Measurements from ENCODE around the gene ROR2.

The ROR2 gene

DNA sequence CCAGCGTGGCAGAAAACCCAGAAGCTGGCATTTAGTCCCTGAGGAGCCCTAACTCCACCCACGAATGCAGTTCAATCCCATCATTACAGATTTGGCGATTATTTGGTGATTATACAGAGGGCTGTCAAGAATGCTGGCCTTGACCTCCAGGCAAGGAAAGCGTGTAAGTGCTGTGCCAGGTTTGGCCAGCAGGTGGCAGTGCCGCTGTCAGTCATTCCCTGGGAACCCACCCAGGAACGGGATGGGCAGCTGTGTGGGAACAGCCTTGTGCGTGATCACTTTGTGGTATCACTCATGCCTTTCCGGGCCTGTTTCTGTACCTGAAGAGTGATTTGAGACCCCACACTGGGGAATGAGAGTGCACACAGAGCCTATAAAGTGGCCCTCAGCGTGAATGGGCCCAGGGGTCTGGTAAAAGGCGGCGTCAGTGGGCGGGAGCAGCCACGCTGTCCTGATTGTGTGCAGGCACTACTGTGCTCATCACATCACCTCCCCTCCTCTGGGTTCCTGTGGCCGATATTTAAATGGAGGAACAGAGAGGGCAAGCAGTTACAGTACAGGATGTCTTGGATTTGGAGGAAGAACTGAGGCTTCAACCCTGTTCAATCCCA lies 215.6 kb downstream of the ROR2 start:
- DNase-seq, result peak; percentile 54 to 59

DNA sequence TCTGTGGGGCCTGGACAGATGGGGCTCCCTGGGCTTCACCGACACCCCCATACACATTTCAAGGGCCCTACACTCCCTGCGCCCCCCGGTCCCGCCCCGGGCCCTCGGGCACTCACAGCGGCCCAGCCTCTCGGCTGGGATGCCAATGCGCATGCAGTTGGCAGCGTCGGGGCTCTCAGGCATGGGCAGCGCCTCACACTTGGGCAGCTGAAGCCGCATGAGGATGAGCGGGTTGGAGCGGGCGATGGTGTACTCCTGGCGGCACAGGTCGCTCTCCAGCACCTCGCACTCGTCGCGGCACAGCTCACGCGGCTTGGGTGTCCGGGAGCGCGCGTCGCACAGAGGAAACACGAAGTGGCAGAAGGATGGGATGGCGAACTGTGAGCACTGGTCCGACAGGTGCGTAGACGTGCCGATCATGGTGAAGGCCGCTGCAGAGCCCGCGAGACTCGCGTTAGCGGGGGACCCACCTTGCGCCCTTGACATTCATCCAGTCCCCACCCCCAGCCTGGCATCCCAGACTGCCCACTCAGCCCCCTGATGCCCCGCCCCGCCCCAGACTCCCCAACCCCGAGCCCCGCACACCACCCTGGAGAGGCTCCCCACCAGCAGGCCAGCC lies 216.9 kb downstream of the ROR2 start:
- no peak for DNase-seq

GRCh38 chr9:91732187-91733005 lies 217.6 kb downstream of the ROR2 start:
- DNase-seq, result no peak

- no peak for DNase-seq
Observed at GRCh38 chr9:91730806-91731205, 219.2 kb downstream of the ROR2 start.

GRCh38 chr9:91729558-91729842 lies 220.5 kb downstream of the ROR2 start:
- no peak for DNase-seq

GRCh38 chr9:91727972-91728371 lies 222.1 kb downstream of the ROR2 start:
- no peak for DNase-seq

DNA sequence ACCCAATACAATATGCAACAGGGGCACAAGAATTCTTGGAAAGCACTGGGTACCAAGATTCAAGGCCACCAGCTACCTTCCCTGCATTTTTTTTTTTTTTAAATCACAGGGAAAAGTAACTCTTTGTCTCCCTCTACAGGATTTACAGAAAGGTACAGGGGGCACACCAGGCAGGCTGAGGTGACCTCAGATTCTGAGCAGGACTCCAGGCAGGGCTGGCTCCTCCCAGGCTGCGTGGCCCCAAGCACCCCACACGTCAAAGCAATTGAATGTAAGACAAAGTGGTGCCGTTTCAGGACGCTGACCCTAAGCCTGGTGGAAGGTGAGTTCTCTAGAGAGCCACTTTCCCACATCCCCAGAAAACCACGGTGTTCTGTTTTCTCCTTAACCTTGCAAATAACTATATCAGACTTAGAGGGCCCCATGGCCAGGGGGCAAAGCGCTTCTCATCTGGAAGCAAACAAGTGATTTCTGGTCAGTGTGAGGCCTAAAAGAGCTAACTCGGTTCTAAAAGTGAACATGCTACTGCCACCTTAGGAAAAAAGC lies 222.6 kb downstream of the ROR2 start:
- peak; percentile 42 to 51 for DNase-seq

GRCh38 chr9:91726406-91727100 lies 223.5 kb downstream of the ROR2 start:
- no peak for DNase-seq

DNA sequence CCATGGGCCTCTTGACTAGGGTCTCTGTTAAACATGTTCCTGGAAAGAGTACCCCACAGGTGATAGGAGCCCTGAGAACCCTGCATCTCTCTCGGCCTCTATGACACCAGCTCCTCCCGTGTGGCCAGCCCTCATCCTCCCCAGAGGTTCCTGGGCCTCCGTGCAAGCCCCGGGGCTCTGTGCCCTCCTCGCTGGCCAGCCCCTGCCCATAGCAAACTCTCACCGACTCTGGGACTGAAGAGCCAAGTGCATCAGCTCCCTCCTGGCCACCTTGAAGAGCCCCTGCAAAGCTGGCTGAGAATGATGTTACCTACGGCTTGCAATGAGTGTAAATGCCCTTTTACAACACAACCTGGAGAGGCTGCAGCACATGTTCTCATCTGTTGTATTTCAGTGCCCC lies 224.4 kb downstream of the ROR2 start:
- no peak for DNase-seq

- DNase-seq, result no peak
Observed at GRCh38 chr9:91724609-91725505, 225.2 kb downstream of the ROR2 start.

GRCh38 chr9:91724068-91724440 lies 226.0 kb downstream of the ROR2 start:
- DNase-seq, result no peak

- DNase-seq, result no peak
Observed at GRCh38 chr9:91723420-91724067, 226.5 kb downstream of the ROR2 start.

DNA sequence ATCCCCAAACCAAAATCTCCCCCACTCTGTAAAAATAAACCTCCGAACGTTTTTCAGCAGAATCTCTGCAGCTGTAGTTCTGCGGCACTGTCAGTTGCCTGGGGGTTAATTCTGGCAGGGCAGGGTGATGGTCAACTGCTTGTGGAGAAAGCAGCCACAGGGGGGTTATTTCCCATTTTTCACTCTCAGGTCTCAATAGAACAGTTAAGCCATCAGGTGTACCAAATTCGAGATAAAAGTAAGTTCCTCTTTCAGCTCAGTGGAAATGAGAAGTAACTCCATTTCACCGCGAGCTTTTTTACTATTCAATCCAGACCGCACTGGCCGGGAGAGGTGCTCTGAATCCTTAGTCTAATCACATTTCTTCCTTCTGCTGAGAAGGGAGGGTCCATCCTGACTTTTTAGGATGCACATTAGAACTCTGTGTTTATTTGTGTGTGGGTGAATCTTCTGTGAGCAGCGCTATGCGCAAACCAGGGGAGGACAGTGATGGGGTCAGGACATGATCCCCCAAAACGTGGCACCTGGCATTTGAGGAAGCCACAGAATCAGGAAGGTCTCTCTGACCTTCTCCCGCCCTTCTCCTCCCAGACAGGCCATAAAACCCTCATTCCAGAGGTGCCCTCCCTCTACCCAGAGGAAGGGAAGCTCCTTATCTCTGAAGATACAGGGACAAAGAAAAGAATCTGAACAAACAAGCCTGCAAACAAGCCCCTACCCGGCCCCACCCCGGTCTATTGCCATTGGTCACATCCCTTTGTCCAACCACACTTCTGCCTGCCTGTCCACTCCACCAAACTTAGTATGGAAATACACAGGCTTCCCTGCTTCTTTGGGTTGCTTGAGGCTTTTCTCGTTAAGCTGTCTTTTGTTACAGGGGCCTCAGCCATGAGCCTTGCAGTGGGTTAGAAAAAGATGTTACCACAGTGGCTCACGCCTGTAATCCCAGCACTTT lies 229.0 kb downstream of the ROR2 start:
- DNase-seq, result no peak

- DNase-seq, result no peak
Observed at GRCh38 chr9:91720313-91720712, 229.7 kb downstream of the ROR2 start.

GRCh38 chr9:91718071-91718470 lies 232.0 kb downstream of the ROR2 start:
- no peak for DNase-seq

DNA sequence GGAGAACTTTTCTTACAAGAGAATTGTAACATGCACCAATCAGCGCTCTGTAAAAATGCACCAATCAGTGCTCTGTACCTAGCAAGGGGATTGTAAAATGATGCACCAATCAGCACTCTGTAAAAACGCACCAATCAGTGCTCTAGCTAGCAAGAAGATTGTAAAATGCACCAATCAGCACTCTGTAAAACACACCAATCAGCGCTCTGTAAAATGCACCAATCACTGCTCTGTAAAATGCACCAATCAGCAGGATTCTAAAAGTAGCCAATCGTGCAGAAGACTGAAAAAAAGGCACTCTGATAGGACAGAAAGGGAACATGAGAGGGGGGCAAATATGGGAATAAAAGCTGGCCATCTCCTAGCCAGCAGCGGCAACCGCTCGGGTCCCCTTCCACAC lies 233.2 kb downstream of the ROR2 start:
- no peak for DNase-seq

GRCh38 chr9:91716239-91716638 lies 233.8 kb downstream of the ROR2 start:
- DNase-seq, result no peak

- DNase-seq, result no peak
Observed at GRCh38 chr9:91714874-91715615, 235.0 kb downstream of the ROR2 start.

DNA sequence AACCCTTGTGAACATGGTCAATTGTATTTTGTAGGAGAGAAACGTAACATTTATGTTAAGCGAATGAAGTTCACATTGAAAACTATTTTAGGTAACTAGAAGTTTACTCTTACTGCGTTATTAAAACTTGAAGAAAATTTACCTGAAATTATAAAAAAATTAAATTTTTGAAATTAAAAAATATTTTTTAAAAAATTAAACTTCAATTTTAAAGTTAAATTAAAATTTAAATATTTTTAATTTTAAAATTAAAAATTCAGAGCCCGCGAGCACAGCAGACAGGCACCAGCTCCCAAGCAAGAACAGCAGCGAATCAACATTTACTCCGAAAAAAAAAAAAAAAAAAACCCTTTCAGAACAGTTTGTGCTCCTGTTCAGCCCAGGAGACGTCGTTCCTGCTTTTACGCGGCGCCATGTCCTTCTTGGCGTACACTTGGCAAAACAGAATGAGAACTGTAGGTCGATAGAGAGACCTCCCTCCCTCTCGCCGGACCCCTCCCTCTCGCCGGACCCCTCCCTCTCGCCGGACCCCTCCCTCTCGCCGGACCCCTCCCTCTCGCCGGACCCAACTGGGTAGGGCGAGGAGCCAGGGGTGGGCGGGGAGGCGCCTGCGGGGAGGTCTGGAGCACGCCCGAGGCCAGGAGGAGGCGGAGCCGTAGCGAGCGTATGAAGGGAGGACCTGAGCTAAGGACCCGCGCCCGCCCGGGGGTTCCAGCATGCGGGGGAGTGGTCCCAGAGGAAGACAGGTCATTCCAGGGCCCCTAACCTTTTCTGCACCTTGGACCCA lies 235.8 kb downstream of the ROR2 start:
- peak in 1 of 2 donors; percentile 19 for DNase-seq
